Brain microvascular endothelial cell (primary cell): Measurements from ENCODE around the gene THADA.

Experiments used
- DNase-seq: peaks from one replicate; pipeline ENCODE4 v3.0.0-alpha.2; 2020
- H3K27ac ChIP-seq: fragments of 250-450 bp; sonication (Bioruptor Pico); 2 replicates; pipeline ENCODE4 v1.5.1; 2020; ENCODE audit warnings: mild to moderate bottlenecking, moderate library complexity
- H3K27me3 ChIP-seq: fragments of 250-450 bp; sonication (Bioruptor Pico); replicated peaks from 2 replicates; pipeline ENCODE4 v1.5.1; 2020; ENCODE audit warnings: mild to moderate bottlenecking
- H3K36me3 ChIP-seq: fragments of 250-450 bp; sonication (Bioruptor Pico); replicated peaks from 2 replicates; pipeline ENCODE4 v1.5.1; 2020; ENCODE audit warnings: mild to moderate bottlenecking
- H3K4me3 ChIP-seq: 2 replicates; pipeline ENCODE4 v1.5.1; 2011; ENCODE audit warnings: low read depth, mild to moderate bottlenecking, control low read depth, low read length, moderate library complexity
- in situ Hi-C: cut with HindIII; loops from 2 replicates; pipeline ENCODE4 v1.10.0; 2017; ENCODE audit warnings: low sequenced_read_pairs, low pct_ligation_motif_present
- TF ChIP-seq, protein P1 (sequence below): IDR thresholded peaks from 2 replicates; pipeline ENCODE4 v1.5.1; 2011; ENCODE audit warnings: low read depth, mild to moderate bottlenecking, moderate library complexity, low read length, control low read depth, inconsistent platforms; ENCODE audit errors: missing control alignments

THADA gene

DNA sequence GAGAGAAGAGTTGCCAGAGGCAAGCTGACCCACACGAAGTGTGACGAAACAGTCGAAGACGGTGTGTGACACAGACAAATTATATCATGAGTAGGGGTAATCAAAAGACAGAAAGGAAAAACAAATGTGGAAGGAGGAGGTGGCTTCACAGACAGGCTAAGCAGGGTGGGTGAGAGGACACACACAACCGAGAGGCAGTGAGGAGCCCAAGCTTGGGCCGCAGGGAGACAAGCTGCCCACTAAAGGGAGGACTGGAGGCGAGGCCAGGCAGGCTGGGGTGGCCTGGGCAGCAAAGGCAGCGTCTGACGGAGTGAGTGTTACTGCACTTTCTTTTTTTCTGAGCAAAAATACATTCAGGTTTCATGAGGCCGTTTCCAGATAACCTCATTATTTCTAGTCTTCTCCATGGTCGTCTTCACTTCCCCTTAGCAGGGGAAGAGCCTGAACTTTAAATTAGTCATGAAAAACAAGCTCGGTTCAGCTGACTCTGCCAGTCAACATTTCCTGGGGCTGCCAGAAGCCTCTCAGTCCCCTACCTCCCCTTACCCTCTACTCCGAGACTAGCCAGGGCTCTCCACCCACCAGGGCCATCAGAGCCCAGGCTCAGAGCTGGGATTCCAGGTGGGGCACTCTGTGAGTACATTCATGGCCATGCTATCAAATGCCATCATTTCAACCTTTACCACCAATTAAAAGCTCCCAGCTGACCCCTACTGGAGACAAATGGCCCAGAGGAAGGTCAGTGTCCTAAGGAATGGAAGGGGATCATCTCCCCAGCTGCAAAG is 355.7 kb downstream of the THADA start:
- Histone ChIP-seq H3K27ac (no peak overlapping the region), H3K27me3 (no peaks in the 10 kb centered on the region), H3K4me3 (no peak overlapping the region), H3K36me3 (no peaks in the 10 kb centered on the region)
- no peak for DNase-seq
- in situ Hi-C loops: no loop called here
- TF ChIP-seq, protein P1, sequence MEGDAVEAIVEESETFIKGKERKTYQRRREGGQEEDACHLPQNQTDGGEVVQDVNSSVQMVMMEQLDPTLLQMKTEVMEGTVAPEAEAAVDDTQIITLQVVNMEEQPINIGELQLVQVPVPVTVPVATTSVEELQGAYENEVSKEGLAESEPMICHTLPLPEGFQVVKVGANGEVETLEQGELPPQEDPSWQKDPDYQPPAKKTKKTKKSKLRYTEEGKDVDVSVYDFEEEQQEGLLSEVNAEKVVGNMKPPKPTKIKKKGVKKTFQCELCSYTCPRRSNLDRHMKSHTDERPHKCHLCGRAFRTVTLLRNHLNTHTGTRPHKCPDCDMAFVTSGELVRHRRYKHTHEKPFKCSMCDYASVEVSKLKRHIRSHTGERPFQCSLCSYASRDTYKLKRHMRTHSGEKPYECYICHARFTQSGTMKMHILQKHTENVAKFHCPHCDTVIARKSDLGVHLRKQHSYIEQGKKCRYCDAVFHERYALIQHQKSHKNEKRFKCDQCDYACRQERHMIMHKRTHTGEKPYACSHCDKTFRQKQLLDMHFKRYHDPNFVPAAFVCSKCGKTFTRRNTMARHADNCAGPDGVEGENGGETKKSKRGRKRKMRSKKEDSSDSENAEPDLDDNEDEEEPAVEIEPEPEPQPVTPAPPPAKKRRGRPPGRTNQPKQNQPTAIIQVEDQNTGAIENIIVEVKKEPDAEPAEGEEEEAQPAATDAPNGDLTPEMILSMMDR: peak; percentile 21

DNA sequence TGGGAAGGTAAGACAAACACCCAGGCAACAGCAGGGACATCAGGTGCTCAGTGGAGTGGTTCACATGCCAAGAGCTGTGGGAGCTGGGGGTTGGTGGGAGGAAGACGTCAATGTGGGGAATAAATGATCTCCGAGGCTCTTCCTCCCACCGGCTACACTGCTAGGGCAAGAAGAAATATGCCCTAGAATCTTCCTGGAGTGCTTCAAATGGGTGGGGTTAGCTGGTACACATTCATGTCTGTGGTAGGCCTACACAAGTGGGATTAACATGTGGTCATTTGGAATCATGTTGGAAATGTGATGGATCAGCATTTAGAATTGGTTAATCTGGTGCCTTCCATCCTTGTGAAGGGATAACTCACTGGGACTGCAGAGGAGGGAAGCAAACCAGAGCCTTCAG is 357.0 kb downstream of the THADA start:
- no peak for DNase-seq
- in situ Hi-C loops: no loop called here
- H3K36me3 ChIP-seq: no peaks in the 10 kb centered on the region

DNA sequence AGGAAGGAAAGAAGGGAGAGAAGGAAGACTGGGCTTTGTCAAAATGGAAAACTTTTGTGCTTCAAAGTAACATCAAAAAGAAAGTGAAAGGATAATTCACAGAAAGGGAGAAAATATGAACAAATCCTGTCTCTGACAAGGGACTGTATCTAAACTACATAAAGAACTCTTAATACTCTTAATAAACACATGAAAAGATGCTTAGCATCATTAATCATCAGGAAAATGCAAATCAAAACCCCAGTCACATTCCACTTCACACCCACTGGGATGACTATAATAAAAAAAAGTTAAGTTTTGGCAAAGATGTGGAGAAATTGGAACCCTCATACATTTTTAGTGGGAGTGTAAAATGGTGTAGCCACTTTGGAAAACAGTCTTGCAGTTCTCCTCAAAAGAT is 357.7 kb downstream of the THADA start:
- TF ChIP-seq, protein P1: no peak
- DNase-seq: no peak
- in situ Hi-C loops: no loop called here
- H3K36me3 ChIP-seq: no peaks in the 10 kb centered on the region
- H3K4me3 ChIP-seq: no peak overlapping the region
- no peaks in the 10 kb centered on the region for H3K27me3 ChIP-seq
- no peak overlapping the region for H3K27ac ChIP-seq

More for the DNA sequence above, 357.0 kb downstream of the THADA start:
- TF ChIP-seq, protein P1: no peak
- no peaks in the 10 kb centered on the region for H3K27me3 ChIP-seq
- H3K4me3 ChIP-seq: no peak overlapping the region
- H3K27ac ChIP-seq: no peak overlapping the region

DNA sequence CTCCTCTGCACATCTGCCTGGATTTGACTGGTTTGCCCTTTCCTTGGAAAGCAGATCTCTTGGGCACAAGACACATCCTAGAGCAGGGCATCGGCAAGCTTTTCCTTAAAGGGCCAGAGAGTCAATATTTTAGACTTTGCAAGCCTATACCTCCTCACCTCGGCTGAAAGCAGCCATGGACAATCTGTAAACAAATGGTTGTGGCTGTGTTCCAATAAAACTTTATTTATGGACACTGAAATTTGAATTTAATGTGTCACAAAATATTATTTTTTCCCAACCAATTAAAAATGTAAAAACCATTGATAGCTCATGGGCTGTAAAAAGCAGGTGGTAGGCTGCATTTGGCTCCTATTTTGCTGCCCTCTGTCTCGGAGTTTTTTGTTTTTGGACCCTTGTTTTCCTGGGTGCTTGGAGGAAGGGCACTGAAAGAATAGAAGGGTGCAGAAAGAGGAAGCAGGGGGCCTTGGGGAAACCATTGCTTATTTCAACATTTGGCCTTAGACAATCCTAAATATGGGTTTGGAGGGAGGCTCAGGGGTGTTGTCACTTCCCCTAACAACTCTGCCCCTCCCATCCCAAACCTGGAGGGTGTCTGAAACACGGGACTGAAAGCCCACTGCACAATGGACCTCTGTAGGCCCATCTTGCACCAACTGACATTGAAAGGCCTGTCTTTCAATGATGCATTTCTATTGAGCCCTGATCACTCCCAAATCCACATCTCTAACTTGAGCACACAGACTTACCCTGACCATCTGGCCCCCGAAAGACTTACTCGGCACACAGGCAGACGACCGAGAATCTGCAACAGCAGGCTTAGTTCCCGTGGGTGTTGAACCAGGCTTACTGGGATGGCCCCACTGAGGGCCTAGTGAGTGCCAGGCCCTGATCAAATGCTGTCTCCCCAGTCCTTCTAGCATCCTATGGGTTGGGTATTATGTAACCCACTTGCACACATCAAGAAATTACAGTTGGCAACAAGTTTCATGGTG is 362.3 kb downstream of the THADA start:
- no peak overlapping the region for H3K4me3 ChIP-seq
- H3K27me3 ChIP-seq: no peaks in the 10 kb centered on the region
- H3K27ac ChIP-seq: no peak overlapping the region
- DNase-seq: no peak
- in situ Hi-C loops: no loop called here
- H3K36me3 ChIP-seq: peaks cover 2% of the 10 kb centered on the region
- TF ChIP-seq, protein P1: no peak

DNA sequence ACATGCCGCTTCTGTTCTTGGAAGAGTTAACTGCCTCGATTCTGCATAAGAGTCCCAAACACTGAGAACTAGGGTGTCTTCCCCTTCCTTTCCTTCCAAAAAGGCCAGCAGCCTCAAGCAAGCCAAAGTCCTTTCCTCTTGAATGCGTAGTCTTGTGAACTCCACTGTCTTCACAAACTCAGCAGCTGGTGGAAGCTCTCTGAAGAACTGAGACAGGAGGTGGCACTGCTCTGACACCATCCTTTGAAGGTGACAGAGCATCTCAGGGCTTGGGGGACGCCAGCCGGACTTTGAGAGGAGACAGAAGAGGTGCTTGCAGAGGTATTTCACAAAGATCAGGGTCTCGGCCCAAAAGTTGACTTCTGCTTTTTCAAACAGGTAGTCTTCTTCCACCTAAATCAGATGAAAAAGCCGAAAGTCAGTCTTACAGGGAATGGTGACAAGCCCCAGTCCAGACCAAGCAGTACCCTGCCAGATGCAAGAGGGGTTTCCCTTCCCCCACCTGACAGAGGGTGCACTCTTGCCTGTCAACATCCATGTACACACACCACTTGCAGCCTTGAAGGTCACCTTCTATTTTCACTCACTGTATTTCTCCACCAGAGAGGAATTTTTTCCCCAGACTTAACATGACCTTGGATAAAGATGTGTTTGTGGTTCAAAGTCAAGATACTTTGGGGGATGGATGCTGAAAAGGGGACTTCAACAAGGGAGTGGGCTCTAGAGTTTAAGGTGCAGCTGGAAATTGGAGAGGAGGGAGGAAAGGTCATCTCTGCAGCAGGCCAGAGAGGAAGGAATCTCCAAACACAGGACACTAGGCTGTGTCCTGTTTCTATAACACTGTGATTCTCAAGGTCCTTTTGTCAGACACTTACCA is 364.6 kb downstream of the THADA start:
- Histone ChIP-seq H3K36me3 (peaks cover 2% of the 10 kb centered on the region), H3K4me3 (no peak overlapping the region), H3K27ac (no peak overlapping the region), H3K27me3 (no peaks in the 10 kb centered on the region)
- TF ChIP-seq, protein P1: no peak
- in situ Hi-C loops: no loop called here
- DNase-seq: no peak
